A673 (cell line): ENCODE measurements around the gene ZNF768.

Experiments used
- EZH2 ChIP-seq: fragments of 200-600 bp; sonication (generic); IDR thresholded peaks from 2 replicates; pipeline ENCODE4 v1.6.1; 2017; ENCODE audit warnings: borderline replicate concordance, low read depth, mild to moderate bottlenecking, mixed read lengths, antibody characterized with exemption, low read length; ENCODE audit not compliant: poor library complexity, severe bottlenecking
- TF ChIP-seq, protein P1 (sequence below): fragments of 300-800, 200-600 bp; sonication (generic); conservative IDR thresholded peaks from 2 replicates; pipeline ENCODE4 v1.5.1; 2017; ENCODE audit warnings: low read depth, mild to moderate bottlenecking, antibody characterized with exemption, low read length, moderate library complexity, mixed read lengths

DNA sequence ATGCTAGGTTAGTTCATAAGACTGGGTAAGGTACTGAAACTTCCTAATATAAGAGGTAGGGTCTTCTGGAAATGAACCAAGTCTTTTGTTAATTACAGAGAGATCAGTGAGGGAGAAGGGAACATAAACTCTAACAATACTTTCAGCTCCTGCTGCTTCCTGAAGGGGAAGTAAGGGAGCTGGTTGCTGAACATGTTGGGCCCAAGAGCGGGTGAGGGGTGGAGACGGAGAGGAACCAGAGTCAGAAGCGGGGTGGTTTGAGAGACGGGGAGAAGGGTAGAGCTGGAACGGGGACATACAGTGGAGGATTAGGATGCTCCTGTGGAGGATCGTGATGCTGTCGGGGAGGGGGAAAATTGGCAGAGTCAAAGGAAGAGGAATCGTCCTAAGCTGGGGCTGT lies 19.7 kb upstream of the ZNF768 start:
- TF ChIP-seq, protein P1, sequence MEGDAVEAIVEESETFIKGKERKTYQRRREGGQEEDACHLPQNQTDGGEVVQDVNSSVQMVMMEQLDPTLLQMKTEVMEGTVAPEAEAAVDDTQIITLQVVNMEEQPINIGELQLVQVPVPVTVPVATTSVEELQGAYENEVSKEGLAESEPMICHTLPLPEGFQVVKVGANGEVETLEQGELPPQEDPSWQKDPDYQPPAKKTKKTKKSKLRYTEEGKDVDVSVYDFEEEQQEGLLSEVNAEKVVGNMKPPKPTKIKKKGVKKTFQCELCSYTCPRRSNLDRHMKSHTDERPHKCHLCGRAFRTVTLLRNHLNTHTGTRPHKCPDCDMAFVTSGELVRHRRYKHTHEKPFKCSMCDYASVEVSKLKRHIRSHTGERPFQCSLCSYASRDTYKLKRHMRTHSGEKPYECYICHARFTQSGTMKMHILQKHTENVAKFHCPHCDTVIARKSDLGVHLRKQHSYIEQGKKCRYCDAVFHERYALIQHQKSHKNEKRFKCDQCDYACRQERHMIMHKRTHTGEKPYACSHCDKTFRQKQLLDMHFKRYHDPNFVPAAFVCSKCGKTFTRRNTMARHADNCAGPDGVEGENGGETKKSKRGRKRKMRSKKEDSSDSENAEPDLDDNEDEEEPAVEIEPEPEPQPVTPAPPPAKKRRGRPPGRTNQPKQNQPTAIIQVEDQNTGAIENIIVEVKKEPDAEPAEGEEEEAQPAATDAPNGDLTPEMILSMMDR = no peak
- no peak for TF ChIP-seq EZH2
